HG02884 (cell line): ENCODE results near the gene STK32C.
"Not testable (repeated sequence)": the region's sequence is repeated elsewhere in the genome, so short reads cannot be mapped to it uniquely, and the experiment has no call there.

ENCODE experiments used
- ATAC-seq: cut with Tn5 transposase; IDR thresholded peaks from one replicate; pipeline ENCODE4 v1.9.1; 2021; ENCODE audit warnings: mild to moderate bottlenecking, moderate library complexity; ENCODE audit not compliant: unreplicated experiment

STK32C gene

DNA sequence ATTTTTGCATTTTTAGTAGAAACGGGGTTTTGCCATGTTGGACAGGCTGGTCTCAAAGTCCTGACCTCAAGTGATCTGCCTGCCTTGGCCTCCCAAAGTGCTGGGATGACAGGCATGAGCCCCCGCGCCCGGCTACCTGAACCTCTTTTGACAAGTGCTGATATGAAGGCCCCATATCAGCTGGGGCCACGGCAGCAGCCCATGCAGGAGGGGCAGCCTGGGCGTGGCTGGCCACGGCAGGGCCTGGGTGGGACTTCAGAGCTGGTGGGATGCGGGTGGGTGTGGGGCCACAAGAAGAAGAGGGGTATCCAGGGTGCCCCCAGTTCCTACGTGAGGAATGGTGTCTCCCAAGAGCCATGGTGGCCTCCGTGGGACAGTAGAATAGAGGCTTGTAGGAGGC lies 31.1 kb upstream of the STK32C start:
- ATAC-seq: no peak

DNA sequence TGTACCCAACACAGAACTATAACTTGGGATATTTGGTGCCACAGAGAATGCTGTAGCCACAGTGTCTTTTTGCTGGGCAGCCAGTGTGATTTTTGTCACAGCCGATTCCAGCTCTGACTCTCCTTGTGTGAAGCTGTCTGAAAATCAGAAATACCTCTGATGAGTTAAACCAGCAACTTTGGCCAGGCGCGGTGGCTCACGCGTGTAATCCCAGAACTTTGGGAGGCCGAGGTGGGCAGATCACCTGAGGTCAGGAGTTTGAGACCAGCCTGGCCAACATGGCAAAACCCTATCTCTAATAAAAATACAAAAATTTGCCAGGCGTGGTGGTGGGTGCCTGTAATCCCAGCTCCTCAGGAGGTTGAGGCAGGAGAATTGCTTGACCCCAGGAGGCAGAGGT lies 30.1 kb upstream of the STK32C start:
- ATAC-seq: not testable (repeated sequence)

DNA sequence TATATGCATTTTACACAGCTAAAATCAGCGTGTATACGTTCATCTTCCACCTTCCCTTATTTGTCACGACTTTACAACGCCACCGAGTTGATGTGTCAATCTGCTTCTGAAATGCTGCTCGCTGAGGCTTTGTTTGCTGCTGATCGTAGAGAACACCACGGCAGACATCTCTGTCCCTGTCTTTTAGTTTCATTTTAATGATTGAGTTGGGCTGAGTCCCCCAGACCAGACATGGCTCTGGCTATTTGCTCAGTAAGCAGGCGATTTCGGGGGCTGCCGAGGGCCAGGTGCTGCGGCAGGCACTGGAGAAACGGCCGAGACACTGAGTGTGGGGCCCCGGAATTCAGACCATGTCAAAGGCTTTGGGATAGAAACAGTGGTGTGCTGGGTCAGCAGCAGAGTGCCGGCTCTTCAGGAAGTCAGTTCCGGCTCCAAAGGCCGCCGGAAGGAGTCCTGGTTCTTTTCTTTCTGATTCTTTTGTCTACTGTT lies 29.2 kb upstream of the STK32C start:
- ATAC-seq: no peak

DNA sequence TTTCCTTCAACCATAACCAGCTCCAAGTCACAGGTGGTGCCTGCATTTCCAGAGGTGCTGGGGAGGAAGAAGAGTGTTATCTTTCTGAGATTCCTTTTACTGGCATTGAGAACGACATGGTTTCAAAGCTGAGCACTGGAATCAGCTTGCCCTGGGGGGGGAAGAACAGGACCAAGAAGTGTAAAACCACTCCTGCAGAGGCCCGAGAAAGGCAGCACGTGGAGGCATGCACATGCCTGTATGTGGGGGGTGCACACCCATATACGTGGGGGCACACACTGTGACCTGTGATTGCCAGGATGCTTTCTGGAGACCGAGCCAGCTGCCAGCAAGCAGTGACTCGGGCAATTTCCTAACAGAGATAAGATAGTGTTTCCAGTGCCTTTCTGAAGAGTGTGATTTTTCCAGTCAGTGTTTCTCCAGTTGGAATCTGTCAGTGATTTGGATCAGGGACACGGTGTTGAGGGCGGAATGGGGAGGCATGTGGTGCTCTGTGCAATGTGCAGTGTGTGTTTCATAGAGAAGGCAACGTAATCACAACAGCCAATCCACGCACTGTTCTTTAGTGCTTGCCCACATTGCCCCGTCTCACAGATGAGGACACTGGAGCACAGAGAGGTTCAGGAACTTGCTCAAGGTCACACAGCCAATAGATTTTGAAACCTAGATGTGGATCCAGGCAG lies 28.5 kb upstream of the STK32C start:
- ATAC-seq: no peak

DNA sequence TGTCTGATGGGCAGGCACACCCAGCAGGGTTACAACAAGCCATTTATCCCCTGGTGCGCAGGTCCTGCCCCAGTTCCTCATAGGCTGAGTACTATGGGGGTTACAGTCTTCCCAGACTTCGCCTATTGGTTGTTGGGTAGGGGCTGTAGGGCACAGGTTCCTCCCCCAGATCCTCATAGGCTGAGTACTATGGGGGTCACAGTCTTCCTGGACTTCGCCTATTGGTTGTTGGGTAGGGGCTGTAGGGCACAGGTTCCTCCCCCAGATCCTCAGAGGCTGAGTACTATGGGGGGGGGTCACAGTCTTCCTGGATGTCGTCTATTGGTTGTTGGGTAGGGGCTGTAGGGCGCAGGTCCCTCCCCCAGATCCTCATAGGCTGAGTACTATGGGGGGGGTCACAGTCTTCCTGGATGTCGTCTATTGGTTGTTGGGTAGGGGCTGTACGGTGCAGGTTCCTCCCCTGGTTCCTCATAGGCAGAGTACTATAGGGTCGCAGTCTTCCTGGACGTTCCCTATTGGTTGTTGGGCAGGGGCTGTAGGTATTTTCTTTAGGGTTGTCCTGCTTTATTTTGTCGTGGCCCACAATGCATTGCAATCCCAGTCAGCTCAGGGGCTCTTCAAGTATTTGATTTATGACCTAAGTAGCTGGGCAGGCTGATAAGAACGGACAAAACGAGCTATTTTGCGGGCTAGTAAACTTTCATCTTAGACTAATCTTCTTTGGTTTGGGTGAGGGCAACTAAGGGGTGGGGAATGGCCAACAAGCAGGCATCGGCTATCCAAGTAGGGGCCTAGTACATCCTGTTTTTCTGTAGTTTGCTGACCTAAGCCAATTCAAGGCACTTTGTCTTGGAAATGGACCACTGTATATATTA lies 27.7 kb upstream of the STK32C start:
- ATAC-seq: peak; percentile 57

DNA sequence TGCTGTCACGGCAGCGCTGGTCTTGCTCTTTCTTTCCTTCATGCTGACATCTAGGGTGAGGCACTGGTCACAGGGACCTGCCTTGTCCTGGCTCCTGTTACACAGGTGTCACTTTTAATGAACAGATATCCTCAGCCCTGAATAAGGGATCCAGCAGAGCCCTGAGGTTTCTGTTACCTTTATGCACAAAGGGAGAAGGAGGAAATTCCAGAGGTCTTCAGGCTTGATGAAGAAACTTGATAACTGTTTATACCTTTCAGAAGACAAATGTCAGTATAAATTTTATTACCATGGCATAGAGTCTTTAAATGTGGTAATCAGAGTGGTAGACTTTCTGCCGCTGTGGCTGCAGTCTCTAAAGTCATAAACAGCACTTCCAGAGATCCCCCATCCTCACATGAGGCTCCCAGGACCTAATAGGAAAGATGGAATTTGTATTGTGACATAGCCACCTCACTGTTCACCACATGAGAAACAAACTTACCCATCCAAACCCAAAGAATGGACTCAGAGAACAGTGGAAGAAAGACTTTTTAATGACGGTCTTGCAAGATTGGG lies 27.0 kb upstream of the STK32C start:
- no peak for ATAC-seq

DNA sequence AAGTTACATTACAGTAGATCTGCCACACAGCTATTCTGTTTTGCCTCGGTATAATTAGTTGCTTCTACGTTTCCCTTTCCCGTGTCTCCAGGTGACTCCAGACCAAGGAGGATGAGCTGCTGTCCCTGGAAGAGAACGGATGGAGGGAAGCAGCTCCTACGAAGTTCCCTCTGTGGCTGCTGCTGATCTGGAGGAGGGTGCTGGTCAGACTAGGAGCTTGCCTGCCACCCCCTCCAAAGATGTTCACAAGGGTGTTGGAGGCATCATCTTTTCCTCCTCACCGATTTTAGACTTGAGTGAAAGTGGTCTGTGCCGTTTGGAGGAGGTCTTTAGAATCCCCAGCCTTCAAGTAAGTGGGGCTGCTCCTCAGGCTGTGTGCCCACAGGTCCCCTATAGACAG lies 25.6 kb upstream of the STK32C start:
- ATAC-seq: no peak

DNA sequence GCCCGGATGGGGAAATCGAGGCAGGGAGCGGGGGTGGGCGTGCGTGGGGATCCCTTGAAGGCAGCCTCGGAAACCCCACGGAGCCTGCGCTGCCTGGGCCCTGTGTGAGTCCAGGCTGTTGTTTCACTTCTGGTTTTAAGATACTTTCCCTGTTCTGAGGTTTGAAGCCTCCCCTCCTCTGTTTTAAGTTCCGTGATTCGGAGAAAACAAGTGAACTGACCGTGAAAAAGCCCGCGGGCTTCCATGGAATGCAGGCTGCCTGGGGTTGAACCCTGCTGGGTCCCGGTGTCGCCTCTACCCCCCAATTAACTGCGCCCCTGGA lies 24.6 kb upstream of the STK32C start:
- peak; percentile 33 for ATAC-seq

DNA sequence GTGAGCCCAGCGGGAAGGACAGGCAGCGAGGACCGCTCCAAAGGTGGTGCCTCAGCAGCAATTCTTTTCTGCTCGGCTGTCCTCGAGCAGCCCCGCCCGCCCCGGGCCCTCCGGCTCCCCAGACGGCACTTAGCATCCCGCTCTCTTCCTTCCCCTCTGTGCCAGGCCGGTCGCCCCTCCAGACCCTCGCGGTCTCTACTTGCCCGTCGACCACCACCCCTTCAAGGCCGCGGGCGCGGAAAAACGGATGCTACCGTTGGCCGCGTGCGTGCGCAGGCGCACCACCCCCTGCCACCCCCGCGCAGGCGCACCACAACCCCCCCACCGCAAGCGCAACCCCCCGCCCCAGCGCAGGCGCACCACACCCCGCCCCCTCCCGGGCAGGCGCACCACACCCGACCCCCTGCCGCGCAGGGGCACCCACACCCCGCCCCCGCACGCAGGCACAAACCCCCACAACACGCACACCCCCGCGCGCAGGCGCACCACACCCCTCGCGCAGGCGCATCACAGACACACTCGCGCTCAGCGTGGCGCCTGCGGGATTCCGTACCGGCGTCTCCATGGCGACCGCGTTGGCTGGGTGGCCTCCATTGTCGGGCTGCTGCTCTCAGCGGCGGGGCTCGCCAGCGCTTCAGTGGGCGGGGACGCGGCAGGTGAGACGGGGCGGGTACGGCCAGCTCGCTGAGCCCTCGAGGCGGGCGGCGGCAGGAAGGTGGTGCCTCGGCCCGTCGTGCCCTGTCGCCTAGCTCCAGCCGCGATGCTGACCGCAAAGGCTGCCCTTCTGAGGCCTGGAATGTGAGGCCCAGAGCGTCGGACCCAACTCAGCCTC lies 24.1 kb upstream of the STK32C start, which contains the start of gene LRRC27:
Gene LRRC27 (plus strand): TSS at position 593 of the 832 bp plus-strand sequence. CDS start 1,332 bp downstream, outside the sequence.
- peak; percentile 51 for ATAC-seq

DNA sequence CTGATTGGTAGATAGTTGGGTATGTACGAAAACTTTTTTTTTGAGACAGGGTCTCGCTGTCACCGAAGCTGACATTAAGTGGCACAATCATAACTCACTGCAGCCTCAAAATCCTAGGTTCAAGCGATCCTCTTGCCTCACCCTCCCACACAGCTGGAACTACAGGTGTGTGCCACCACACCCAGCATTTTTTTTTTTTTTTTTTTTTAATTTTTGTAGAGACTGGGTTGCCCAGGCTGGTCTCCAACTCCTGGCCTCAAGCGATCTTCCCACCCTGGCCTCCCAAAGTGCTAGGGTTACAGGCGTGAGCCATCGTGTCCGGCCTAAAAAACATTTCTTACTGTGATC lies 22.7 kb upstream of the STK32C start:
- ATAC-seq: no peak

DNA sequence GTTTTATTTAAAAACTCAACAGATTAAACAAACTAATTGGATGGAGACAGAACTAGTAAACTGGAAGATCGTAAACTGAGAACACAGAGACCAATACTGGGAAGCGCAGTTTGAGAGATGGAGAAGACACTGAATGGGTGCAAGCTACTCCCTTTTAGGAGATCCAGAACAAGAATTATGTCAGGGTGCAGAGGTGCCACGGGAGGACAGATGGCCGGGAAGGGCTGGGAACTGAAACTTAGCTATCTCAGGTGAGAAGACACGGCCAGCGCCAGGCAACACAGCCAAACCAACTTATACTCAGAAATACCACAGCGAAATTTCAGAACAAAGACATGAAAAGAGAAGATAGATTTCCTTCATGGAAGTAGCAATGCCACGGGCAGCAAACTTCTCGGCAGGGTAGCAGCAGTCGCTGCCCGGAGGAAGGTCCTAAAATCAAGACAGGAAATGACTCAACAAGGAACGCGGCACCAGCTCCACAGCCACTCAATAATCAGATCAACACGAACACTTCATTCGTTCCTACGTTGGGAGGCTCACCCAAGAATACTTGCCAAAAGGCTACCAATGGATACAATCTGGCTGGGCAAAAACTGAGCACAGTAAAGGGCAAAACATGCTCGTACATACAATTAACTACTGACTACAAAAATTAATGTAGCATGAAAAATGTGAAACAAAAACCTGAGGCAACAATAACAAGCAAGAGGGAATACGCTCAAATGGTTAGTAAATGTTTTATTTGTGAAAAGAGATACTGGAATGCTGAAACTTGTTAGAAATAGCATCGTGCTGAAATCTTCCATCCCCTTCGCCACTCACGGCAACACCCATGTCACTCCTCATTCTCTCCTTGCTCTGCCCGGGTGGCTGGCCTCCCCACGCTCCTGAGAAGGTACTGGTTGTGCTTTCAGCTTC lies 22.1 kb upstream of the STK32C start:
- no peak for ATAC-seq

DNA sequence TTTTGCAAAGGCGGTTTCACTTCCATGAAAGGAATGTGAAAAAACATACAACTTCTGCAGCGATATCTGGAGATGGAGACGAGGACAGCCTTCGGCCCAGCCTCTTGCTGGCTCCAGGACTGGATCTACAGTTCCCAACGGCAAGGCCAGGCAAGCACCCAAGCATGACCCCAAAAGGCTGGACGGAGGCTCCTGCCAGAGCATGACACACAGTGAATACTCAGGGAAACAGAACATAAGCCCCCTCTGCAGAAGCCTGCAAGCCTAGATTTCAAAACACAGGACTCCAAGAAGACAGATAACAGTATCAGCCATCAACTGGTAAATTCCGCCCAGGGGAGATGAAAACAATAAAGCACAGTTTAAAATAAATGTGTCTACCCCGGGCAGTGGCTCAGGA lies 21.0 kb upstream of the STK32C start:
- no peak for ATAC-seq

DNA sequence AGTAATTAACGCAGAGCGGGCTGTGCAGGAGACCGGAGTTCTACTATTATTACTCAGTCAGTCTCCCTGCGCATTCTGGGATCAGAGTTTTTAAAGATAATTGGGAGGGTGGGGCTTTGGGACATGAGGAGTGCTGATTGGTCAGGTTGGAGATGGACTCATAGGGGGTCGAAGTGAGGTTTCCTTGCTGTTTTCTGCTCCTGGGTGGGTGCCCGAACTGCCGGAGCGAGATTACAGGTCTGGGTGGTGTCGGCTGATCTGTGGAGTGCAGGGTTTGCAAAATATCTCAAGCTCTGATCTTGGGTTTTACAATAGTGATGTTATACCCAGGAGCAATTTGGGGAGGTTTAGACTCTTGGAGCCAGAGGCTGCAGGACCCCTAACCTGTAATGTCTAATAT lies 20.4 kb upstream of the STK32C start:
- no peak for ATAC-seq

DNA sequence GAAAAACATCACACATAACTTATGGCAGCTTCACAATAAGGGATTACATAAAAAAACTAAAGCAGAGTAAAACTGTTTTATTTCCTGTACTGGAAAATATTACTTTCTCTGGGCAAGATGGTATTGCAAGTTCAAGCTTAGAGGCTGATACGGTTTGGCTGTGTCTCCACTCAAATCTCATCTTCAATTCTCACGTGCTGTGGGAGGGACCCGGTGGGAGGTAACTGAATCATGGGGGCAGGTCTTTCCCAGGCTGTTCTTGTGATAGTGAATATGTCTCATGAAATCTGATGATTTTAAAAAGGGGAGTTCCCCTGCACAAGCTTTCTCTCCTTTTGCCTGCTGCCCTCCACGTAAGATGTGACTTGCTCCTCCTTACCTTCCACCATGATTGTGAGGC lies 19.2 kb upstream of the STK32C start:
- ATAC-seq: no peak

DNA sequence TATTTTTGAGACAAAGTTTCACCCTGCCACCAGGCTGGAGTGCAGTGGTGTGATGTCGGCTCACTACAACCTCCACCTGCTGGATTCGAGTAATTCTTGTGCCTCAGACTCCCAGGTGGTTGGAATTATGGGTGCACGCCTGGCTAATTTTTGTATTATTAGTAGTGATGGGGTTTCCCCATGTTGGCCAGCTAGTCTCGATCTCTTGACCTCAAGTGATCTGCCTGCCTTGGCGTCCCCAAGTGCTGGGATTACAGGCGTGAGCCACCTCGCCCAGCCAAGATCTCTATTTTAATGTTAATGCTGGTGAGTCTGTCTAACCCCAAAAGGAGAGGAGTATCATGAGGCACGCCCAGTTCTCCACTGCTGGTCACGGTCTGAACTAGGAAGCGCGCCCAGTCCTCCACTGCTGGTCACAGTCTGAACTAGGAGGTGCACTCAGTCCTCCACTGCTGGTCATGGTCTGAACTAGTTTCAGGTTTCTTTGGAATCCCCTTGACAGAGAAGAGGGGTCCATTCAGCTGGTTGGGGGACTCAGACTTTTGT lies 18.7 kb upstream of the STK32C start:
- no peak for ATAC-seq

DNA sequence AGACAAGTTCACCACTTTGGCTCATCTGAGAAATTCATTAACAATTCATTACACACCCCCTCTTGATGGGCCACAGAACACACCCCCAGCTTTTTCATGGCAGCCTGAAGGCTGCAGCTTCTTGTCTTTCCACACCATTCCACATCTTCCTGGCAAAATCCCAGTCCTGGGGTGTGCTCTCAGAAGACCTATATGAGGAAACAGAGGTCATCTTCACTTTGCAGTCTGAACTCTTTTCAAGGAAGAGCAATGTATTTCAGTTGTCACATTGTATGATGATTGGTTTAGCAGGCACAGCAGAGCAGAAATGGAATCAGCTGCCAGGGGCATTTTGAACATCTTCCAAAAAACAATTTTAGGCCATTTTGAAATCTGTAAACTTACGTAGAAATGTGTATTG lies 16.4 kb upstream of the STK32C start:
- no peak for ATAC-seq

DNA sequence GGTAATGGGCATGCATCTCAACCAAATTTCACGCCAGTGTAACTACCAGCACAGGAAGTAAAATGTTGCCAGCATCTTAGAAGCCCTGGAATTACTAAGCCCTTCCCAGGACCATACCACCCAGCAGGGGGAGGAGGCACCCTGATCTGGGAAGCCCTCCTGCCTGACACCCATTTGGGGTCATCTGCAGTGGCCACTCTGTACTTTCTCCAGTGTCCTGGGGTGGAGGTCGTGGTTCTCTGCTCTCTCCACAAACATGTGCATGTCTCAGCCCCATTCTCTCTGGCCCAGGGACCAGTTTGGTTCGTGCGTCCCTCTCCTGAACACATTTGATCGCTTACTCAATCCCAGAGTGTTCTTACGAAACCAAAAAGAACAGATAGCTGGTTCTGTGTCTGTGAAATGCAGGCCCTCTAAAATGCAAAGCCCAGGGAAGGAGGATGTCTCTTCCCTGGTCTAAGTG lies 14.9 kb upstream of the STK32C start:
- ATAC-seq: no peak

DNA sequence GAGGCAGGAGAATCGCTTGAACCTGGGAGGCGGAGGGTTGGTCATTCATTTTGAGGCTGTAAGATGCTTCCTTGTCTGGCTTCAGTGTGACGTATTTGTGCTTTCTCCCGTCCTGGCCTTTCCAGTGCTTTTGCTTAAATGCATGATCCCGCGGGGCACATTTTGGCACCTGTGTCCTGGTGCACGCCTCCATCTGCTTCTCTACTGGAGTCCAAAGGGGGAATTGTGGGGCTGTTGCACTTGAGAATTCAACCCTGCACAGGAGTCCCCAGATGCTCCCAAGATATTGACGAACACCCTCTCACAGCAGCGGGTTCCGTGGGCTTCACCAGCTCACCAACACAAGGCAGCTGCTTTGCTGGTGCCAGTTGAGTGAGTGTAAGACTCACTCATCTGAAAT lies 14.0 kb upstream of the STK32C start:
- no peak for ATAC-seq

DNA sequence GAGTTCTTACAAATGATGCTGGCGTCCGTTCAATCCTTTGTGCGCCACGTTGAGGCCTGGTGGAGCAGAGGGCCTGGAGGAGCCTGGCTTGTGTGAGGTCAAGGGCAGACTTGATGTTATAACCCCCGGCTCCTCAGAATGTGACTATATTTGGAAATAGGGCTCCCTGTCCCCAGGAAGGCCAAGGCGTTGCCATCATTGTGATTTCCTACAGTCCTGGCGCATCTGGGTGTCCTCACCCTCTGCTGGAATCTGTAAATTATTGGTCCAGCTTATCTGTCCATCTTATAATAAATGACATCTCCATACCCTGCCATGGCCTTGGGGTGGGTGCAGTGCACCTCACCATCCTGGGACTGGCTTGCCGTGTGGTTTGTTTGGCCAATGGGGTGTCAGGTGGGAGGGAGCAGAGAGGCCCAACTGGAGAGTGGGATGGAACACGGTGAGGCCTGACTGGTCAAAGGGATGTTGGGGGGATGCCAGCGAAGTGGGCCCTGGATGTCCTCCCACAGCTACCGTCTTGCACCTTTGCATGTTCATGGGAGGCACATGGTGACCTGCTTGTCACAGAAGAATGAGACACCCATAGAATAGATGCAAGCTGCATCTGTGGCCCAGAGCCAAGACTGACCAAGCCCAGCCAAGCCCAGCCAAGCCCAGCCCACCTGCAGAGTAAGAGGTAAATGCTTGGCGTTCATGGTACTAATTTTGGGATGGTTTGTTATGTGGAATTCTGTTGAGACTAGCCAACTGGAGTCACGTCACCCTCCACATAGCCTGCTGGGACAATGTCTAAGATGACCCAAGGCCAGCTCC lies 13.1 kb upstream of the STK32C start:
- no peak for ATAC-seq
